ENCODE data around the gene PDLIM3. TPM values are rescaled to one million over a fixed set of nuclear protein-coding genes. Genes with fewer than 3 reads are reported as not detected.
"Not testable (repeated sequence)": the region's sequence is repeated elsewhere in the genome, so short reads cannot be mapped to it uniquely, and the experiment has no call there.

The PDLIM3 gene
- total RNA-seq, 1 experiment from 2014 or later = 13.6 TPM

- no peak for DNase-seq (ENCODE audit: low read depth)
These were observed 16.9 kb upstream of the PDLIM3 start for GRCh38 chr4:185552254-185552653.

- no peak for DNase-seq (ENCODE audit: low read depth)
These were observed 15.6 kb upstream of the PDLIM3 start for GRCh38 chr4:185550933-185551332.

GRCh38 chr4:185549095-185549639, 13.9 kb upstream of the PDLIM3 start:
- DNase-seq (ENCODE audit: low read depth) = no peak

- DNase-seq (ENCODE audit: low read depth) = no peak
These were observed 13.3 kb upstream of the PDLIM3 start for GRCh38 chr4:185548587-185548986.

- no peak for DNase-seq (ENCODE audit: low read depth)
These were observed 11.0 kb upstream of the PDLIM3 start for GRCh38 chr4:185546335-185546734.

GRCh38 chr4:185542626-185543315, 7.5 kb upstream of the PDLIM3 start:
- no peak for DNase-seq (ENCODE audit: low read depth)

- no peak for DNase-seq (ENCODE audit: low read depth)
These were observed 6.0 kb upstream of the PDLIM3 start for GRCh38 chr4:185541251-185541727.

GRCh38 chr4:185540487-185541120, 5.3 kb upstream of the PDLIM3 start:
- no peak for DNase-seq (ENCODE audit: low read depth)

GRCh38 chr4:185540040-185540439, 4.7 kb upstream of the PDLIM3 start:
- DNase-seq (ENCODE audit: low read depth) = no peak

GRCh38 chr4:185538806-185539205, 3.5 kb upstream of the PDLIM3 start:
- no peak for DNase-seq (ENCODE audit: low read depth)

- peak; percentile 14 for DNase-seq (ENCODE audit: low read depth)
These were observed 1.1 kb upstream of the PDLIM3 start for GRCh38 chr4:185536411-185536709.

GRCh38 chr4:185535612-185536410, 504 bp upstream of the PDLIM3 start:
- no peak for DNase-seq (ENCODE audit: low read depth)

GRCh38 chr4:185534511-185534865, 819 bp downstream of the PDLIM3 start:
- DNase-seq (ENCODE audit: low read depth) = no peak

- no peak for DNase-seq (ENCODE audit: low read depth)
These were observed 2.4 kb downstream of the PDLIM3 start for GRCh38 chr4:185532795-185533324.

- no peak for DNase-seq (ENCODE audit: low read depth)
These were observed 3.0 kb downstream of the PDLIM3 start for GRCh38 chr4:185532293-185532692.

GRCh38 chr4:185531654-185532053, 3.7 kb downstream of the PDLIM3 start:
- not testable (repeated sequence) for DNase-seq (ENCODE audit: low read depth)

- DNase-seq (ENCODE audit: low read depth) = no peak
These were observed 5.9 kb downstream of the PDLIM3 start for GRCh38 chr4:185529413-185529812.

- peak; percentile 10 for DNase-seq (ENCODE audit: low read depth)
These were observed 10.1 kb downstream of the PDLIM3 start for GRCh38 chr4:185524888-185525863.

GRCh38 chr4:185523862-185524261, 11.4 kb downstream of the PDLIM3 start:
- no peak for DNase-seq (ENCODE audit: low read depth)

- no peak for DNase-seq (ENCODE audit: low read depth)
These were observed 12.9 kb downstream of the PDLIM3 start for GRCh38 chr4:185522451-185522850.

GRCh38 chr4:185520119-185520518, 15.2 kb downstream of the PDLIM3 start:
- no peak for DNase-seq (ENCODE audit: low read depth)
